ENCODE data around the gene C1orf87.

DNA sequence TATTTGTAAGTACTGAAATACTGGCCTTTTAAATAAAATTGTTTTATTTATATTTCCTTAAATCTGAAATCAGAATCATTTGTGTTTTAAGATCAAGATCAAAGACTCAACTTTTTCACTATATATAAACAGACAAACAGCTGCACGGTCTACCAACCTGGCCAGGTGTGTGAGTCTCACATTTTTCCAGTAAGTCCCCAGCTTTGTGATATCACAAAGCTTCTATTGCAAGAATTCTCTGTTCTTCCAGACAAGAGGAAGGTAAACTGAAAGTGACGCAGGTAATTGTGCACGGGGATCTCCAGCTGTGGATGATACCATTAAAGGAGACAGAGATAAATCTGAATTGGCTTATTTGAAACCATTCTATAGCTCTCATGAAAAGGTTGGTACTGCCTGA lies 105.8 kb downstream of the C1orf87 start:
- no peak for TF ChIP-seq EZH2 (IDR thresholded peaks at IDR 0.05; ENCODE audit: borderline replicate concordance, low read depth, low read length, severe bottlenecking)
- TF ChIP-seq, protein P1, sequence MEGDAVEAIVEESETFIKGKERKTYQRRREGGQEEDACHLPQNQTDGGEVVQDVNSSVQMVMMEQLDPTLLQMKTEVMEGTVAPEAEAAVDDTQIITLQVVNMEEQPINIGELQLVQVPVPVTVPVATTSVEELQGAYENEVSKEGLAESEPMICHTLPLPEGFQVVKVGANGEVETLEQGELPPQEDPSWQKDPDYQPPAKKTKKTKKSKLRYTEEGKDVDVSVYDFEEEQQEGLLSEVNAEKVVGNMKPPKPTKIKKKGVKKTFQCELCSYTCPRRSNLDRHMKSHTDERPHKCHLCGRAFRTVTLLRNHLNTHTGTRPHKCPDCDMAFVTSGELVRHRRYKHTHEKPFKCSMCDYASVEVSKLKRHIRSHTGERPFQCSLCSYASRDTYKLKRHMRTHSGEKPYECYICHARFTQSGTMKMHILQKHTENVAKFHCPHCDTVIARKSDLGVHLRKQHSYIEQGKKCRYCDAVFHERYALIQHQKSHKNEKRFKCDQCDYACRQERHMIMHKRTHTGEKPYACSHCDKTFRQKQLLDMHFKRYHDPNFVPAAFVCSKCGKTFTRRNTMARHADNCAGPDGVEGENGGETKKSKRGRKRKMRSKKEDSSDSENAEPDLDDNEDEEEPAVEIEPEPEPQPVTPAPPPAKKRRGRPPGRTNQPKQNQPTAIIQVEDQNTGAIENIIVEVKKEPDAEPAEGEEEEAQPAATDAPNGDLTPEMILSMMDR (IDR thresholded peaks at IDR 0.05; ENCODE audit: borderline replicate concordance, extremely low read depth, low read length, poor library complexity, severe bottlenecking) = no peak
